Measurements from ENCODE around the gene EYA2.

Gene EYA2

DNA sequence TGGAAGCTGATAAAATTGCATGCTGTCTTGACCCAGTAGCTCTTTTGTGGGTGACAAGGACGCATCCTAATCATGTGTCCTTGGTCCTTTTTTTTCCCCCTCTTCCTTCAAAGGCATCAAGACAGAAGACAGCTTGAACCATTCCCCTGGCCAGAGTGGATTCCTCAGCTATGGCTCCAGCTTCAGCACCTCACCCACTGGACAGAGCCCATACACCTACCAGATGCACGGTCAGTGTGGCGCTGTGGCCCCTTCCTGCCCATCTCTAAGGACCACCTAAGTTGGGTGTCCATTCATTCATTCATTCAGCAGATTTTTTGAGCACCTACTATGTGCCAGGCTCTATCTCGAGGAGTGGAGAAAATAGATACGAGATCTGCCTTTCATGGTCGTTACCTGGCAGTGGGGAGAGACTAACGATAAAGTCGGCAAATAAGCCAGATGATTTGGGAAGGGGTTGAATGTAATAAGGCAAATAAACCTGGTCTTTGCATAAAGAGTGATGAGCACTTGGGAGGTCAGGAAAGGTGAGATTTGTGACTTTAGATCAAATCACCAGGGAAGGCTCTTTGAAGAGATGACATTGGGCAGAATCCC is 121.5 kb downstream of the EYA2 start:
- DNase-seq = no peak

DNA sequence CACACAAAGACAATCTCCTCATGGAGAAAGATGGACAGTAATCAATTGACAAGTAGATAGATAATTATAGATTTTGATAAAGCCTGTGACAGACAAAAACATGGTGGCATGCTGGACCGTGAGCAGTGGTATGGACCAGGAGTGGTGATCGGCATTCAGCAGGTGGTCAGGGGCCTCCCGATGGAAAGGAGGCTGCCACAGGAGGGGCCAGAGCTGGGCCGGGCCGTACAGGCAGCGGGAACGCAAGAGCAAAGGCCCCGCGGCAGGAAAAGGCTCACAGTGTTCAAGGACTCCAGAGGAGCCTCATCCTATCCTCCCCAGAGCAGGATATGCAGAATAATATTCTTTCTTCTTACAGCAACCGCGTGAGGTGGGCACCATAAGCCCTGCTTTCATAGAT is 123.7 kb downstream of the EYA2 start:
- no peak for DNase-seq

DNA sequence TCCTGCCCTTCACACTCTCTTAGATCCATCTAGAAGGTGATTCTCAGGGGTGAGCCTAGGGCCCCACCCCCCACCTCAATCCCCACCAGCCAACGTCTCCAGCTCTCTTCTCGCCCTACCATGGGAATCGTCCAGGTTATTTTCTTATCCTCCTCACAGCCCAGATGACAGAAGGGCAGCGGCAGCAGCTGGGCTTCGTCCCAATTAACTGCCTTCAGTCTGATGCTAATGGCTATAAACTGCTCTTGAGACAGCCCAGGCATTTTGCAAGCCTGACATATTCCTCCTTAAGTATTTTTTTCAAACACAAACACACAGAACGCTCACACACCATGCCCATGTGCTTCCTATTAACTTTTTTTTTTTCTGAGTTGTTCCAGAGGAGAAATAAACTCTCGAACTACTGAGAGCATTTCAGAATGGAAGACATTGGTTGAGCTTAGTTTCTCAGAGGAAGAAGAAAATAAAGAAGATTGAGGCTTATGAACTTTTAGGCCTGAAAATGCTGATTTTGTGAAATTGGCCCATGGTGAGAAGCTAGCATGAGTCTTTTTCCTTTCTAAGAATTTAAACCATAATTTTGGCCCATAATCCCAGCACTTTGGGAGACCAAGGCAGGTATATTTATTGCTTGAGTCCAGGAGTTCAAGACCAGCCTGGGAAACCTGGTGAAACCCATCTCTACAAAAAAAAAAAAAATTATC is 124.6 kb downstream of the EYA2 start:
- DNase-seq = no peak

- no peak for DNase-seq
Measured at GRCh38 chr20:47020231-47020630, 125.6 kb downstream of the EYA2 start.

- no peak for DNase-seq
Measured at GRCh38 chr20:47021850-47022249, 127.2 kb downstream of the EYA2 start.

- no peak for DNase-seq
Measured at GRCh38 chr20:47024461-47024937, 129.9 kb downstream of the EYA2 start.

- no peak for DNase-seq
Measured at GRCh38 chr20:47027042-47027441, 132.4 kb downstream of the EYA2 start.

DNA sequence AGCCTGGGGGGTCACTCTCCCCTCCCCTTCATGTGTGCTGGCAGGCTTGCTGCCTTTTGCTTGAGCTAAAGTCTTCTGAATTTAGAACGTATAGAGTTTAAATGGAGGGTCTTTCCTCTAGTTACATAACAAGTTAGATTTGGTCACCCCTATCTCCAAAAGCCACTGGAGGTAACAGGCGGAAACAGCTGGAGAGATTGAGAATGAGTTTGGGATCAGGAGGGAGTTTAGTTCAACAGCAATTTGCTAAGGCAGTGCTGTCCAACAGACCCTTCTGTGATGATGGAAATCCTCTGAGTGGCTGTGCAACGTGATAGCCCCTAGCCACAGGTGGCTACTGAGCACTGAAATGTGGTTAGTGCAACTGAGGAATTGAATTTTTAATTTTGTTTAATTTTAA is 132.8 kb downstream of the EYA2 start:
- DNase-seq = no peak

DNA sequence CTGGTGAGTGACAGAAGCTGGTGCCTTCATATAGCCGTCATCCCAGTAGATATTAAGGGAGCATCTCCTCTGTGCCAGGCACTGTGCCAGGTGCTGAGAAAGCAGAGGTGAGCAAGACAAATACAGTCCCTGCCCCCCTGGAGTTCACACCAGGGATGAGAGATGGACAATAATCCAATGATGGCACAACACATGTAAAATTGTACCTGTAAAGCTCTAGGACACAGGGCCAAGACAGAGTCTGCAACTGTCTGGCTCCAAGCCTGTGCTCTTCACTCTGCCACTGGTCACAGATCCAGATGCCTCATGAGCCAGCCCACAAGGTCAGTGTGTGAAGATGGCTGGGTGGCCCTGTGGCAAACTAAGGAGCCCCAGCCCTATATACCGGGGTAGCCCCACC is 133.8 kb downstream of the EYA2 start:
- DNase-seq = no peak

GRCh38 chr20:47029845-47030244 is 135.2 kb downstream of the EYA2 start:
- no peak for DNase-seq

DNA sequence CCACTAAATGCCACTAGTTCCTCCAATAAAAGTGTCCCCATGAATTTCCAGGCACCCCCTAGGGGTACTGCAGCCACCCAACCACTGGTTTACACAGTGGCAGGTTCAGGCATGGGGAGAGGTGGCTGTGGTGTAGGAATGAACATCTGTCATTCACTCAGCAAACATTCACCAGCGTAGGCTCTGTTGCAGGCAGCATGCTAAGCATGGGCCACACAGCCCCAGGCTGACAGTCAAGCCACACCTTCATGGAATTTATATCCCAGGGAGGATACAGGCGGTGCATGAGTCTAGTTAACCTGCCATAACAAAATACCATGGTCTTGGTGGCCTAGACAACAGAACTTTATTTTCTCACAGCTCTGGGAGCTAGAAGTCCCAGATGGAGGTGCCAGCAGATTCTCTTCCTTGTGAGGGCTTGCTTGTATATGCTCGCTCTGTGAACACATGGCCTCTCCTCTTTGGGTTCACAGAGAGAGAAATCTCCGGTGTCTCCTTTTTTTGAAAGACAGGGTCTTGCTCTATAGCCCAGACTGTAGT is 135.7 kb downstream of the EYA2 start:
- no peak for DNase-seq

DNA sequence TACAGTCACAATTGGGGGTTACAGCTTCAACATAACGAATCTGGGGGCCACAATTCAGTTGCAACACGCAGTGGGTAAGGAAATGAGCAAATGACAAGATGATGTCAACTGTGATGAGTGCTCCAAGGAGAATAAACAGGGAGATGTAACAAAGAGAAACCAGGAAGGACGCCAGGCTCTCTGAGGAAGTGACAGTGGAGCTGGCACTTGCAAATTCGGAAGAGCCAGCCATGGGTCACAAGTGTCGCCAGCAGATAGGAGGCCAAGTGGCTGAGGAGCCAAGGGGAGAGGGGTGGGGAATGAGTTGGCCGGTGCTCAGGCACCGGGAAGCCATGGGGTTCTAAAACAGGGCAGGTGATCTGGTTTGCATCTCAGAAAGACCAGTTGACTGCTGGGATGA is 136.4 kb downstream of the EYA2 start:
- DNase-seq = no peak

GRCh38 chr20:47031821-47032220 is 137.2 kb downstream of the EYA2 start:
- no peak for DNase-seq

GRCh38 chr20:47032933-47033578 is 138.4 kb downstream of the EYA2 start:
- no peak for DNase-seq

DNA sequence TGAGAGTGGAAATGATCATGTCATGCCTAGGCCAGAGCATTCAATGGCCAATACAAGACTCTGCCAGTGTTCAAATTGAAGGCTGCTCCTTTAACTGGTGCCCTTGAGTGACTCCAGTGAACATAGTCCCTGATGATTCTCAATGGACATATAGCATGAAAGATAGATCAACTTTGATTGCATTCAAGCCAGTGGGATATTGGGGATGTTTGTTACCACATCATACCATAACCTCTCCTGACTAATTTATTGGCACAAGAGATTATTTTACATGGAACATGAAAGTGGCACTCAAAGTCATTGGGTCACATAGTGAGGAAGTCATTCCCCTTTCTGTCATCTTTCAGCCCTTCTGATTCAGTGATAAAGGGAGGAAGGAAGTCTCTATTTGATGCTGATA is 139.0 kb downstream of the EYA2 start:
- no peak for DNase-seq

DNA sequence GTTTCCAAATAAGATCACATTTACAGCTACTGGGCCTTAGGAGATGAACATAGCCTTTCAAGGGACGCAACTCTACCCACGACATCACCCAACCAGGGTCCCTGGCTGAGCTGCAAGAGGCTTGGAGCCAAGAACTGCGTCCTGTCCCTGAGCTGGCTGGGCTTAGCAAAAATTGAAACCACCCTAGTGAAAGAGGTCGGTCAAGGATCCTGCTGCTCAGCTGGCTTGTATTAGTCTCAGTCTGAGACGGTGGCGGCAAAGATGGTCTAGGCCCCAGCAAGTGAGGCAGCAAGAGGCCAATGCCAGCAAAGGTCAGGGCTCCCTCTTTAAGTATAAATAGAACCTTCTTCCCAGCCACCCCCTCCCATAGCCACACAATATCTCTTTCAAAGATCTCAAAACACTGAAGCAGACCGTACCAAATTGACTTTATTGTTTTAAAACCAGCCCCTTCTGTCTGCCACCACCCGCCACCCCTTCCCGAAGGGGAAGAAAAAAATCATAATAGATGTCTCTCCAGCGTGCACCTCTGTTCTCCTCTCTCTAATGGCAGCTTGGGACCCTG is 140.5 kb downstream of the EYA2 start:
- no peak for DNase-seq

- DNase-seq = no peak
Measured at GRCh38 chr20:47036091-47036870, 141.6 kb downstream of the EYA2 start.

- DNase-seq = no peak
Measured at GRCh38 chr20:47038566-47039560, 144.2 kb downstream of the EYA2 start.

DNA sequence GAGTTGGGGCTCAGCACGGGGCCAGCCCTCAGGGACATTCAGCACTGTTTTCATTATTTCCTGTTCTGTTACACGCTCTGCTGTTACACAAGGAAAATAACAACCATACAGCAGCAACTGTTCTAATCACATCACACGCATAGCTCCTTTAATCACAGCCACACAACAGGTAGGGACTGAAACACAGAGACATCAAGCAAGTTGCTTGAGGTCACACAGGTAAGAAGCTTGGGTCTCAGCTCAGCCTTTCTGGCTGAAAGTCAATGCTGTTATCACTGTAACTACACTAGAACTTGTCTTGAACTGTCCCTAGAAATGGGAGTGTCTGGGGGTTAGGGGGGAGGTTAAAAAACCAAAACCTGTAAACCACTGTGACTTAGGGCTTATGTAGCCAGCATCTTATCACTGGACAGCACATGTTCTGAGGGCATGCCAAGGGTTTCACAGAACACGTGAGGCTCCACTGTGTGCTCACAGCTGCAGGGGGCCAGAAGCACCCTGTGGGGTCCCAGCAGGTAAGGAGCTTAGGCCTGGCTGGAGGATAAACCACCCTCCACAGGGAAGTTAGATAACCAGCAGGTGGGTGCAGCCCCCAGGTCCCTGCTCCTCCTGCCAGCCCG is 146.0 kb downstream of the EYA2 start:
- no peak for DNase-seq

DNA sequence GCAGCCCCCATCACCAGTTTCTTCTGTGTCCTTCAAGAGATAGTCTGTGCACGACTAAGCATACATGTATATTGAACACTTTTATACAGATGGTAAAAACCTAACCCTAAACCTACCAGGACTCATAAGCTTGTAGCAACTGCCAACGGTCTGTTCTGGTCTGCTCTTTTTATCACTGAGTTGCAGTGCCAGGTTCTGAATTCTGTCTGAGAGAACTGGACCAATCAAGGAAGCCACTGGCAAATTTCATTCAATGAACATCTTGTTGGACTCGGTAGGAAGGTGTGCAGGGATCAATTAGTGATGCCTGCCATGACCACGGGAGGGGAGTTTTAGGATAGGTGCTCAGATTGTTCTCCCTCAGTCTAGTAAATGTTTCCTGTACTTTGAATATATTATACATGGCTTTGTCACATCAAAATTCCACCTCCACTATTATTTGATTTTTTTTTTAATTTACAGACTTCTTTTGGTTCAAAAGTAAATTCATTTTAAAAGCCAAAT is 146.8 kb downstream of the EYA2 start:
- no peak for DNase-seq

DNA sequence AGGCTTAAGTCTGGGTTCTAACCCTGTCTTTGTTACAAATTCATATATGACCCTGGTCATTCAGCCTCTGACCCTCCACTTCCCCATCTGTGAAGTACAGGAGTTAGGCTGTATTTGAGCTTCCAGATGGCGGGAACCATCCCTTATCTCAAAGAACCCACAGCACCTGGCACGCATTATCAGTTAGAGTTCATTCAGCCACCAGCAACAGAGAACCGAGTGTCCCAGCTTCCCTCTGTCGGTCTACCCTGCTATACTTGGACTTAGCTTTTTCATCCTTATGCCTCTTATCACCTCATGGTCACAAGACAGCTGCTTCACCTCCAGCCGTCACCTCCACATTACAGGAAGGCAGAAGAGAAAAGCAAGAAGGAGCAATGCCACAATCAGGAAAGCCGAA is 147.8 kb downstream of the EYA2 start:
- no peak for DNase-seq

All from activated T-cell treated with anti-CD3 and anti-CD28 coated beads, Interleukin-2, amount 50 U/mL, for 1 hour (primary cell).